Measurements from ENCODE around the gene RTN4RL1.
A peak's percentile ranks its signal among the peaks of the same experiment; 100 is the strongest.

Gene RTN4RL1

DNA sequence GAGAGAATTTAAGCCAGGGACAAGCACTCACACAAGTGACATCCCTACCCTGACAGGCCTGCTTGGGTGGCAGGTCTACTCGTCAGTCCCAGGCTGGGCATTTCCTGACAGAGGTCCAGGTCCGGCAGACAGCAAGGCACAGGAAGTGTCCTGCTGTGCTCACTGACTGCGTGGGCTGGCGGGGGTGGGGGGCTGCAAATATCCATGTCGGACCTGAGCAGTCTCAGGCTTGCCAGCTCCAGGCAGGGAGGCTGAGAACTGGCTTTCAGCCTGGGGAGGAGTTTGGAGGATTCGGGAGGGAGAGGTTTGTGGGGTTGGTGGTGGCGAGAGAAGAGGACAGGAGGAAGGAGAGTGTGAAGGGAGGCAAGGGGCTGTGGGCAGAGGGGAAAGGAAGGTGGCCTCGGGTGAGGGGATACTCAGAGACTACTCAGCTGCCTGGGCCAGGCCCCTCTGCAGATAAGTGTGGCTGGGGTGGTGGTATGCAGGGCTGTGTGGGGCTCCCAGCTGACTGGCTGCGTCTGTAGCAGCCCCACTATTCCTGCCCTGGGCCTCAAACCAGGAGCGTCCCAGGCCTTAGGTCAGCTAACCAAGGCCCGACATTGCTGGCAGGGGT lies 37.5 kb upstream of the RTN4RL1 start:
- no peaks in the 10 kb centered on the region for H3K9me3 ChIP-seq (ENCODE audit: control insufficient read depth, insufficient read depth, low read depth, low read length)
- TF ChIP-seq ZIC2 (tag by site-specific recombination; IDR thresholded peaks at IDR 0.05), result peak; percentile 80
- TF ChIP-seq ZNF600 (tag by site-specific recombination; IDR thresholded peaks at IDR 0.05), result peak; percentile 48; the same call in 1 of the 2 replicates
- peak; percentile 72 for TF ChIP-seq PATZ1 (tag by site-specific recombination; IDR thresholded peaks at IDR 0.05)
- TF ChIP-seq ZNF221 (tag by site-specific recombination; IDR thresholded peaks at IDR 0.05; ENCODE audit: borderline replicate concordance), result no peak
- TF ChIP-seq ZFHX2 (tag by site-specific recombination; conservative IDR thresholded peaks at IDR 0.05), result peak; percentile 82
- TF ChIP-seq SP3 (tag by site-specific recombination; IDR thresholded peaks at IDR 0.05), result no peak
- peak; percentile 55; the same call in 1 of the 2 replicates for TF ChIP-seq EGR2 (tag by site-specific recombination; IDR thresholded peaks at IDR 0.05; ENCODE audit: low read depth)
- POLR2A ChIA-PET, result no interaction called here
- H3K4me1 ChIP-seq (ENCODE audit: control insufficient read depth, insufficient read depth, low read length), result no peaks in the 10 kb centered on the region; the same call in 1 of the 2 replicates
- no peak overlapping the region for H3K27ac ChIP-seq (ENCODE audit: extremely low read depth, low read depth, low read length)
- no peak overlapping the region for H3K4me3 ChIP-seq (ENCODE audit: low read depth, low read length)
- CTCF ChIA-PET, result interaction anchor here (0.6 to 4.0 kb wide), 3 partner anchors 8 to 387 kb away, joined by 3 to 27 read pairs (median 3); partner anchors contain the start of gene HIC1
- H3K36me3 ChIP-seq (ENCODE audit: control insufficient read depth in 2 of 2, insufficient read depth in 1 of 2, low read length in 2 of 2), result peaks cover 0 to 47% of the 10 kb centered on the region in 2 experiments; a peak in 1 of 3 replicates

GRCh38 chr17:2061441-2061958 lies 36.4 kb upstream of the RTN4RL1 start:
- no peaks in the 10 kb centered on the region for H3K9me3 ChIP-seq (ENCODE audit: control insufficient read depth, insufficient read depth, low read depth, low read length)
- TF ChIP-seq KLF1 (tag by site-specific recombination; IDR thresholded peaks at IDR 0.05) (no peak), GLIS2 (tag by site-specific recombination; IDR thresholded peaks at IDR 0.05) (0 out of 2 replicates have a peak, but pooled peaks have one; percentile 22)
- no peaks in the 10 kb centered on the region; the same call in 1 of the 2 replicates for H3K4me1 ChIP-seq (ENCODE audit: control insufficient read depth, insufficient read depth, low read length)
- H3K36me3 ChIP-seq (ENCODE audit: control insufficient read depth in 2 of 2, insufficient read depth in 1 of 2, low read length in 2 of 2), result peaks cover 0 to 35% of the 10 kb centered on the region in 2 experiments; a peak in 1 of 3 replicates
- no peak overlapping the region for H3K4me3 ChIP-seq (ENCODE audit: low read depth, low read length)
- no peak overlapping the region for H3K27ac ChIP-seq (ENCODE audit: extremely low read depth, low read depth, low read length)
- ChIA-PET CTCF (interaction anchor here (0.5 to 0.6 kb wide), 2 partner anchors 60 to 332 kb away, joined by 3 read pairs; no protein-coding TSS in a partner anchor), POLR2A (no interaction called here)

DNA sequence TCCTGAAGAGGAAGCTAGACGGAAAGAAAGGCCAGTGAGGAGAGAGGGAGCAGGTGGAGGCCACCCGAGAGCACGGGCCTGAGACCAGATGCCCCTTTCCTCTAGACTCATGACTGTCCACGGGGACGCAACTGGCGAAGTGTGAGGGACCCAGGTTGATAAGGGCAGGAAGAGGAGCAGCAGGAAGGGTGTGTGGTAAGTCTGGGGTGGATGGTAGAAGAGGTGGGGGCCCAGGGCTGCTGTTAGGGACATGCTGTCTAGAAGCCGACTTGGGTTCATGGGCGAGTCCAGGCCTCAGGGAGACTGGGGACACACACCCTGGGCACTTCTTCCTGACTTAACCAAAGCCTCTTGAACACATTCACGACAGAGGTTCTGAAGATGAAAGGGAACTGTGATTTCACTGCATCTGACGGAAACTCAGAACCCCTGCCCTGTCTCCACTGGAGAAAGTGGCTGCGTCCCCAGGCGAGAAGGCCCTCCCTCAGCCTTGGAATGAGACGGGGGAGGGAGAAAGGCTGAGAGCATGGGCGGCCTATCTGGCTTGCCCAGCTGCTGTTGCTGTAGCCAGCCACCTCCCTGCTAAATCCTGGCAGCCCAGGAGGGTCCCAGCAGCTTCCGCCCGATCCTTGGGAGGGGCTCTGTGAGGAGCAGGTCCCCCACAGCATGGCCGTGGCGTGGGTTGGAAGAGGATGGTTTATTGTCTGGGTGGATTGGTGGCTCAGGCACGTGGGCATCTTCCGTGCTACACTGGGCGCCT lies 35.7 kb upstream of the RTN4RL1 start:
- CTCF ChIA-PET, result interaction anchor here (0.6 kb wide), 1 partner anchor 332 kb away, joined by 3 read pairs; no protein-coding TSS in a partner anchor
- no peak for TF ChIP-seq ZNF654 (tag by site-specific recombination; IDR thresholded peaks at IDR 0.05; ENCODE audit: low read depth)
- TF ChIP-seq PRDM1 (tag by site-specific recombination; IDR thresholded peaks at IDR 0.05), result 0 out of 2 replicates have a peak, but pooled peaks have one; percentile 31
- POLR2A ChIA-PET, result no interaction called here
- Histone ChIP-seq H3K9me3 (ENCODE audit: control insufficient read depth, insufficient read depth, low read depth, low read length) (no peaks in the 10 kb centered on the region), H3K4me3 (ENCODE audit: low read depth, low read length) (no peak overlapping the region), H3K4me1 (ENCODE audit: control insufficient read depth, insufficient read depth, low read length) (no peaks in the 10 kb centered on the region; the same call in 1 of the 2 replicates), H3K36me3 (ENCODE audit: control insufficient read depth in 2 of 2, insufficient read depth in 1 of 2, low read length in 2 of 2) (peaks cover 0 to 29% of the 10 kb centered on the region in 2 experiments; a peak in 1 of 3 replicates), H3K27ac (ENCODE audit: extremely low read depth, low read depth, low read length) (no peak overlapping the region)

DNA sequence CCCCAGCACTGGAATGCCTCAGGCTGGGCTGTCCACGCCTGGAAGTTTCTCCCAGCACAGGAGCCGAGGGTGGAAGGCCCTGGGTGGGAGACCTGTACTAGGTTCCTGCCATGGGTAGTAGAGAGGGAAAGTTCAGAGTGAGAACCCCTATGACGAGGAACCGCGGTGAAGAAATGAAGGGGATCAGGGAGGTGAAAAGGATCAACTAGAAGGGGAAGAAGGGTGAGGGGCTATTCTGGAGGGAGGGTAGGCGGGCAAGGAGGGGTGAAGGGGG lies 35.2 kb upstream of the RTN4RL1 start:
- Histone ChIP-seq H3K4me3 (ENCODE audit: low read depth, low read length) (no peak overlapping the region), H3K9me3 (ENCODE audit: control insufficient read depth, insufficient read depth, low read depth, low read length) (no peaks in the 10 kb centered on the region), H3K27ac (ENCODE audit: extremely low read depth, low read depth, low read length) (no peak overlapping the region), H3K36me3 (ENCODE audit: control insufficient read depth in 2 of 2, insufficient read depth in 1 of 2, low read length in 2 of 2) (peaks cover 0 to 26% of the 10 kb centered on the region in 2 experiments; a peak in 1 of 3 replicates), H3K4me1 (ENCODE audit: control insufficient read depth, insufficient read depth, low read length) (no peaks in the 10 kb centered on the region; the same call in 1 of the 2 replicates)
- POLR2A ChIA-PET, result no interaction called here
- CTCF ChIA-PET, result interaction anchor here (3.2 kb wide), 1 partner anchor 185 kb away, joined by 24 read pairs; no protein-coding TSS in a partner anchor
- TF ChIP-seq ZNF701 (tag by site-specific recombination; IDR thresholded peaks at IDR 0.05), result no peak
- TF ChIP-seq ZBTB11 (tag by site-specific recombination; conservative IDR thresholded peaks at IDR 0.05; ENCODE audit: low read depth), result no peak
- TF ChIP-seq ZNF585B (tag by site-specific recombination; IDR thresholded peaks at IDR 0.05), result no peak
- no peak for TF ChIP-seq INSM2 (tag by site-specific recombination; IDR thresholded peaks at IDR 0.05)
- no peak for TF ChIP-seq ZNF768 (tag by site-specific recombination; IDR thresholded peaks at IDR 0.05)
- TF ChIP-seq ZSCAN23 (tag by site-specific recombination; IDR thresholded peaks at IDR 0.05), result no peak
- TF ChIP-seq ZNF549 (tag by site-specific recombination; IDR thresholded peaks at IDR 0.05), result no peak
- TF ChIP-seq ZNF571 (tag by site-specific recombination; IDR thresholded peaks at IDR 0.05), result no peak

Measured in HEK293 (cell line).